Ovary (tissue), 9 donors: ENCODE data around the gene NT5DC3. TPM values are rescaled to one million over a fixed set of nuclear protein-coding genes. Genes with fewer than 3 reads are reported as not detected.

Source experiments
- DNase-seq, 5 donors: peaks; one replicate each; pipeline ENCODE4 v3.0.0-alpha.2; 2019 to 2020
- H3K27ac ChIP-seq, 2 donors: fragments of 200-600 bp; one replicate each; pipeline versions ENCODE4 v1.5.1 to v1.8.0; 2019 to 2022
- H3K27me3 ChIP-seq: fragments of 200-600 bp; one replicate; pipeline ENCODE4 v1.8.0; 2022
- H3K36me3 ChIP-seq: fragments of 200-600 bp; sonication (generic); one replicate; pipeline ENCODE4 v1.5.1; 2019
- H3K4me1 ChIP-seq: one replicate; pipeline ENCODE4 v1.8.1; 2013; ENCODE audit warnings: mild to moderate bottlenecking, moderate library complexity; ENCODE audit not compliant: insufficient read depth
- H3K4me3 ChIP-seq: fragments of 200-600 bp; sonication (generic); one replicate; pipeline ENCODE4 v1.5.1; 2017
- H3K9me3 ChIP-seq, 2 donors: fragments of 200-600 bp in 1 of 2; sonication (generic) in 1 of 2; one replicate each; pipeline versions ENCODE4 v1.5.1 to v1.8.1; 2013 to 2019; ENCODE audit warnings: mild to moderate bottlenecking in 1 of 2, moderate library complexity in 1 of 2
- EP300 ChIP-seq: sonication (generic); formaldehyde crosslinking; IDR thresholded peaks from one replicate; pipeline ENCODE4 v1.6.1; 2017; ENCODE audit warnings: antibody characterized with exemption
- POLR2A ChIP-seq: fragments of 450-650 bp; IDR thresholded peaks from one replicate; pipeline ENCODE4 v1.6.1; 2017; ENCODE audit warnings: antibody characterized with exemption, mild to moderate bottlenecking, moderate library complexity
- WGBS, 3 donors: extraction: QIAGEN DNeasy Blood & Tissue Kit in 1 of 3; methylation state at CpG; one replicate each; pipeline versions ENCODE4 v1.1.5 to v1.1.7; 2013 to 2017; 5-methylcytosine and 5-hydroxymethylcytosine counted together
- intact Hi-C, 4 donors: fragments of 100-400 bp; cut with DNase I; formaldehyde crosslinking; loops; one replicate each; pipeline versions ENCODE4 v1.11.0 to v1.15.1; 2022 to 2023
- polyA plus RNA-seq, 2 donors: library from polyadenylated mRNA; stranded (reverse); fragments of 200-250 nt in 1 of 2; fragments of 350-450 nt in 1 of 2; fragmentation: Illumina TruSeq in 1 of 2; extraction: RNeasy Lipid Tissue Mini Kit (QIAGEN cat#74804) in 1 of 2; gene quantifications; one replicate each; pipeline ENCODE4 v1.2.3, GENCODE V29; 2013 to 2014
- total RNA-seq, 7 donors: library from RNA; depleted of rRNA in 2 of 7; stranded (reverse); fragments of >200 nt in 2 of 7; fragmentation: NEBNext Ultra II Directional in 3 of 7; extraction: Animal tissue kit (Norgen Biotek cat#: 25700) in 3 of 7; gene quantifications; one replicate each; pipeline versions ENCODE4 v1.1.0 to v1.2.4, GENCODE V29; 2016 to 2023
- TF ChIP-seq, protein P1 (sequence below), 3 donors: fragments of 450-650 bp in 2 of 3; fragments of 200-600 bp in 1 of 3; IDR thresholded peaks; one replicate each; pipeline versions ENCODE4 v1.5.1 to v1.8.0; 2016 to 2022; ENCODE audit warnings: antibody characterized with exemption in 3 of 3, mild to moderate bottlenecking in 1 of 3
- donor health status: DM: no; HTN: no; CAD: no; lungs with moderate emphysema.
- donor health status: DM: no; HTN: no; CAD: no.
- donor health status: Bipolar disorder and iron deficiency.
- donor health status: DM: yes; HTN: yes; CAD: no.
- donor health status: DM: no; HTN: no; CAD: no.
- donor health status: DM: yes; HTN: yes; CAD: no.

Gene NT5DC3
- total and polyA plus RNA-seq, 9 donors: 1.8 to 9.3 (median 7.1) TPM

DNA sequence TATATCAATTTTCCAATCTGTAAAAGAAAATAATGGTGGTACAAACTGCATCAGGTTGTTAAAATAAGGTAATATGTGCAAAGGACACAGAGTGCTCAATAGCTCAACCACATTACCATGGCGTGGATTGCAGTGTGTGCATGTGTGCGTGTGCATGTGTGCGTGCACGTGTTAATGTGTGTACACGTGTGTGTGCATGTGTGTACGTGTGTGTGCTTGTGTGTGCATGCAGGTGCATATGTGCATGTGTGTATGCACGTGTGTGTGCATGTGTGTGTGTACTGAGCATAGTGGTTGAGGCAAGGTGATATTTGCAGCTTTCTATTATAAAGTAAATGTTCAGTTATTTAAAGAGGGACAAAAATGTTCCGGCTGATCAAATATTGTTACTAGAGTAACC lies 115.6 kb downstream of the NT5DC3 start:
- intact Hi-C loops: no loop called here
- no peaks in the 10 kb centered on the region for H3K9me3 ChIP-seq
- no peak for DNase-seq
- 86 to 91% (median 89%) methylated on average over 8 of the region's 8 CpGs for WGBS, 3 donors
- H3K36me3 ChIP-seq: no peaks in the 10 kb centered on the region
- TF ChIP-seq, protein P1, sequence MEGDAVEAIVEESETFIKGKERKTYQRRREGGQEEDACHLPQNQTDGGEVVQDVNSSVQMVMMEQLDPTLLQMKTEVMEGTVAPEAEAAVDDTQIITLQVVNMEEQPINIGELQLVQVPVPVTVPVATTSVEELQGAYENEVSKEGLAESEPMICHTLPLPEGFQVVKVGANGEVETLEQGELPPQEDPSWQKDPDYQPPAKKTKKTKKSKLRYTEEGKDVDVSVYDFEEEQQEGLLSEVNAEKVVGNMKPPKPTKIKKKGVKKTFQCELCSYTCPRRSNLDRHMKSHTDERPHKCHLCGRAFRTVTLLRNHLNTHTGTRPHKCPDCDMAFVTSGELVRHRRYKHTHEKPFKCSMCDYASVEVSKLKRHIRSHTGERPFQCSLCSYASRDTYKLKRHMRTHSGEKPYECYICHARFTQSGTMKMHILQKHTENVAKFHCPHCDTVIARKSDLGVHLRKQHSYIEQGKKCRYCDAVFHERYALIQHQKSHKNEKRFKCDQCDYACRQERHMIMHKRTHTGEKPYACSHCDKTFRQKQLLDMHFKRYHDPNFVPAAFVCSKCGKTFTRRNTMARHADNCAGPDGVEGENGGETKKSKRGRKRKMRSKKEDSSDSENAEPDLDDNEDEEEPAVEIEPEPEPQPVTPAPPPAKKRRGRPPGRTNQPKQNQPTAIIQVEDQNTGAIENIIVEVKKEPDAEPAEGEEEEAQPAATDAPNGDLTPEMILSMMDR (IDR thresholded peaks at IDR 0.05): no peak
- TF ChIP-seq EP300: no peak
- no peak for TF ChIP-seq POLR2A
- H3K27me3 ChIP-seq: no peaks in the 10 kb centered on the region
- no peak overlapping the region for H3K4me3 ChIP-seq
- H3K27ac ChIP-seq: no peak overlapping the region
- no peaks in the 10 kb centered on the region for H3K4me1 ChIP-seq

Other genes starting within 250 kb of the NT5DC3 start
- 100 to 1,000 TPM; 217 to 777 (median 442) TPM for gene HSP90B1, start 89.2 kb upstream of the NT5DC3 start, total RNA-seq
- gene HSP90B1, start 89.2 kb upstream of the NT5DC3 start, polyA plus RNA-seq: 100 to 1,000 TPM; 326 to 626 TPM
- 10 to 100 TPM; 13.7 to 24.2 (median 19.6) TPM for gene TDG, start 124.6 kb upstream of the NT5DC3 start, total RNA-seq
- 10 to 100 TPM; 10.7 to 16.3 TPM for gene TDG, start 124.6 kb upstream of the NT5DC3 start, polyA plus RNA-seq
- 10 to 100 TPM; 21.1 to 38.4 (median 32.9) TPM for gene GLT8D2, start 209.0 kb upstream of the NT5DC3 start, total RNA-seq
- gene GLT8D2, start 209.0 kb upstream of the NT5DC3 start, polyA plus RNA-seq: 10 to 100 TPM; 45.8 to 65.2 TPM
- gene HCFC2, start 223.3 kb upstream of the NT5DC3 start, total RNA-seq: 10 to 100 TPM; 17.2 to 24.6 (median 23.5) TPM
- gene HCFC2, start 223.3 kb upstream of the NT5DC3 start, polyA plus RNA-seq: 10 to 100 TPM in 1 of 2 donors, 1 to 10 TPM in 1; 8.8 to 10.9 TPM